NB4 (cell line): ENCODE results near the gene PDE9A.

Source experiments
- CTCF ChIP-seq: IDR thresholded peaks from one replicate; pipeline ENCODE4 v1.5.1; 2012; ENCODE audit warnings: low read depth, low read length
- MYC ChIP-seq: IDR thresholded peaks from 2 replicates; pipeline ENCODE4 v1.6.1; 2011; ENCODE audit warnings: low read depth, low read length
- POLR2A ChIP-seq: IDR thresholded peaks from 2 replicates; pipeline ENCODE4 v1.6.1; 2011; ENCODE audit warnings: mild to moderate bottlenecking; ENCODE audit not compliant: insufficient read length; ENCODE audit errors: extremely low read depth
- TF ChIP-seq, protein P1 (sequence below): IDR thresholded peaks from 2 replicates; pipeline ENCODE4 v1.6.1; 2011; ENCODE audit warnings: low read depth, low read length

GRCh38 chr21:42815217-42815616, 161.8 kb downstream of the PDE9A start:
- TF ChIP-seq CTCF (no peak), POLR2A (no peak), MYC (no peak)
- TF ChIP-seq, protein P1, sequence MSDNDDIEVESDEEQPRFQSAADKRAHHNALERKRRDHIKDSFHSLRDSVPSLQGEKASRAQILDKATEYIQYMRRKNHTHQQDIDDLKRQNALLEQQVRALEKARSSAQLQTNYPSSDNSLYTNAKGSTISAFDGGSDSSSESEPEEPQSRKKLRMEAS = no peak
